GM21717 (cell line): ENCODE measurements around the gene LRIG2.
"Not testable (repeated sequence)": the region's sequence is repeated elsewhere in the genome, so short reads cannot be mapped to it uniquely, and the experiment has no call there.

ENCODE experiments used
- ATAC-seq: cut with Tn5 transposase; IDR thresholded peaks from one replicate; pipeline ENCODE4 v1.9.1; 2021; ENCODE audit warnings: mild to moderate bottlenecking, moderate library complexity; ENCODE audit not compliant: unreplicated experiment

The LRIG2 gene

GRCh38 chr1:113158743-113159142 lies 85.7 kb downstream of the LRIG2 start:
- ATAC-seq = not testable (repeated sequence)

GRCh38 chr1:113166473-113166872 lies 93.5 kb downstream of the LRIG2 start:
- ATAC-seq = no peak

GRCh38 chr1:113168946-113169345 lies 95.9 kb downstream of the LRIG2 start:
- ATAC-seq = no peak

- ATAC-seq = no peak
Measured at GRCh38 chr1:113169591-113169990, 96.6 kb downstream of the LRIG2 start.

GRCh38 chr1:113170519-113170918 lies 97.5 kb downstream of the LRIG2 start:
- ATAC-seq = no peak

GRCh38 chr1:113178106-113178505 lies 105.1 kb downstream of the LRIG2 start:
- no peak for ATAC-seq

GRCh38 chr1:113178522-113178921 lies 105.5 kb downstream of the LRIG2 start:
- no peak for ATAC-seq
